ENCODE measurements around the gene SLC12A7. TPM values are rescaled to one million over a fixed set of nuclear protein-coding genes. Genes with fewer than 3 reads are reported as not detected.

SLC12A7 gene
- total RNA-seq, 1 donor from 2014 or later: 80.8 TPM

DNA sequence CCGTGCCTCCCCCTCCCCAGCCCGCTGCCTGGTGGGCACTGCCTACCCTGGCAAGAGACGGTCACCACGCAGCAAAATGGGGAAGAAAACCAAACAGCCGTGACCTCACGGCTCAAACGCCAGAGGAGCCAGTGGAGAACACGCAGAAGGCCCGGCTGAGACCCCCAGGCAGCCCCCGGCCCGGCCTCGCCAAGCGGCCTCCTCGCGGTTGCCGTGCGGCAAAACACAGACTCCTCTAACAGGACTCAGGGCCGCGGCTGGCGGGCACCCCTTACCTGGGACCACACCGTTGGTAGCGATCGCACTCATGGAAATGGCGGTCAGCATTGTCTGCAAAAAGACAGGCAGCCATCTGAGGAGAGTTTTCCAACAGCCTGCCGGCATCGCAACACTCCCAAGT, 23.8 kb downstream of the SLC12A7 start:
- no peak overlapping the region for H3K27ac Mint-ChIP-seq
- H3K4me1 Mint-ChIP-seq (ENCODE audit: low read depth): no peaks in the 10 kb centered on the region
- peaks cover 16% of the 10 kb centered on the region for H3K36me3 Mint-ChIP-seq (ENCODE audit: insufficient read depth)
- no peak overlapping the region for H3K4me3 Mint-ChIP-seq (ENCODE audit: low read depth)
- no peaks in the 10 kb centered on the region for H3K9me3 Mint-ChIP-seq (ENCODE audit: low read depth)
- H3K27me3 Mint-ChIP-seq: no peaks in the 10 kb centered on the region
- TF ChIP-seq, protein P1, sequence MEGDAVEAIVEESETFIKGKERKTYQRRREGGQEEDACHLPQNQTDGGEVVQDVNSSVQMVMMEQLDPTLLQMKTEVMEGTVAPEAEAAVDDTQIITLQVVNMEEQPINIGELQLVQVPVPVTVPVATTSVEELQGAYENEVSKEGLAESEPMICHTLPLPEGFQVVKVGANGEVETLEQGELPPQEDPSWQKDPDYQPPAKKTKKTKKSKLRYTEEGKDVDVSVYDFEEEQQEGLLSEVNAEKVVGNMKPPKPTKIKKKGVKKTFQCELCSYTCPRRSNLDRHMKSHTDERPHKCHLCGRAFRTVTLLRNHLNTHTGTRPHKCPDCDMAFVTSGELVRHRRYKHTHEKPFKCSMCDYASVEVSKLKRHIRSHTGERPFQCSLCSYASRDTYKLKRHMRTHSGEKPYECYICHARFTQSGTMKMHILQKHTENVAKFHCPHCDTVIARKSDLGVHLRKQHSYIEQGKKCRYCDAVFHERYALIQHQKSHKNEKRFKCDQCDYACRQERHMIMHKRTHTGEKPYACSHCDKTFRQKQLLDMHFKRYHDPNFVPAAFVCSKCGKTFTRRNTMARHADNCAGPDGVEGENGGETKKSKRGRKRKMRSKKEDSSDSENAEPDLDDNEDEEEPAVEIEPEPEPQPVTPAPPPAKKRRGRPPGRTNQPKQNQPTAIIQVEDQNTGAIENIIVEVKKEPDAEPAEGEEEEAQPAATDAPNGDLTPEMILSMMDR (IDR thresholded peaks at IDR 0.05; ENCODE audit: unreplicated experiment): no peak
- no peak for DNase-seq (ENCODE audit: low spot score, unreplicated experiment)

DNA sequence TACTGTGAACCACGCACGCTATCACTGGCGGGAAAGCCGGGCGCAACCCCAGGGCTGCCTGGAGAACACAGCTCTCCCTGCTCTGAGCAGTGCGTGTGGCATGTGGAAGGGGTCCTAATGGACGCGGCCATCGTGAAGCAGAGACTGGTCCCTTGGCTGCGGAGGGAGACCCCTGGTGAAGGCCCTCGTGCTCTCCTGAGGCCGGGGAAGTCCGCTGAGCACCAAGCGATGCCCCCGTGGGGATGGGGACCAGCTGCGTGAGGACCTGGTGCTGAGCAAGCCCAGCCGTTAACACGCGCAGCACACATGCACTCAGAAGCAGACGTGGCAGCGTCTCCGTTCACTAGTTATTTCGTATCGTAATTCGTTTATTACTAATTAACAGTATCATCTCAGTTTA, 24.4 kb downstream of the SLC12A7 start:
- H3K4me1 Mint-ChIP-seq (ENCODE audit: low read depth): no peaks in the 10 kb centered on the region
- TF ChIP-seq, protein P1 (IDR thresholded peaks at IDR 0.05; ENCODE audit: unreplicated experiment): no peak
- H3K36me3 Mint-ChIP-seq (ENCODE audit: insufficient read depth): peaks cover 13% of the 10 kb centered on the region
- no peaks in the 10 kb centered on the region for H3K27me3 Mint-ChIP-seq
- no peak overlapping the region for H3K27ac Mint-ChIP-seq
- no peak overlapping the region for H3K4me3 Mint-ChIP-seq (ENCODE audit: low read depth)
- H3K9me3 Mint-ChIP-seq (ENCODE audit: low read depth): no peaks in the 10 kb centered on the region
- DNase-seq (ENCODE audit: low spot score, unreplicated experiment): no peak

DNA sequence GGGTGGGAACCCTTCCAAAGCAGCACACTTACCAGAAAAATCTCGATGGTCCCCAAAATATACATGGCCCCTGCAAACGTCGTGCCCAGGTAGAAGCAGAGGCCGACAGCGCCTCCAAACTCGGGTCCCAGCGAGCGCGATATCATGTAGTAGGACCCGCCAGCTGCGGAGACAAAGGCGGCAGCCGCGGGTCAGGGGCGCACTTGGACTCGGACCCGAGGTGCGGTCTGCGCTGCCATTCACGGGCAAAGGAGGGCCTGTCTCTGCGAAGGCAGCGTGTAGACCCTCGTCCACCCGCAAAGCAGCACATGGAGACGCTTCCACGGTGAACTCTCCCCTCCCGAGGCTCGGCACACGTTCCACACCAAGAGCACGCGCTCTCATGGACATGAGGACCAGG, 25.0 kb downstream of the SLC12A7 start:
- no peaks in the 10 kb centered on the region for H3K4me1 Mint-ChIP-seq (ENCODE audit: low read depth)
- TF ChIP-seq, protein P1 (IDR thresholded peaks at IDR 0.05; ENCODE audit: unreplicated experiment): no peak
- no peaks in the 10 kb centered on the region for H3K9me3 Mint-ChIP-seq (ENCODE audit: low read depth)
- H3K4me3 Mint-ChIP-seq (ENCODE audit: low read depth): no peak overlapping the region
- no peak overlapping the region for H3K27ac Mint-ChIP-seq
- H3K36me3 Mint-ChIP-seq (ENCODE audit: insufficient read depth): peaks cover 12% of the 10 kb centered on the region
- DNase-seq (ENCODE audit: low spot score, unreplicated experiment): no peak
- H3K27me3 Mint-ChIP-seq: no peaks in the 10 kb centered on the region

DNA sequence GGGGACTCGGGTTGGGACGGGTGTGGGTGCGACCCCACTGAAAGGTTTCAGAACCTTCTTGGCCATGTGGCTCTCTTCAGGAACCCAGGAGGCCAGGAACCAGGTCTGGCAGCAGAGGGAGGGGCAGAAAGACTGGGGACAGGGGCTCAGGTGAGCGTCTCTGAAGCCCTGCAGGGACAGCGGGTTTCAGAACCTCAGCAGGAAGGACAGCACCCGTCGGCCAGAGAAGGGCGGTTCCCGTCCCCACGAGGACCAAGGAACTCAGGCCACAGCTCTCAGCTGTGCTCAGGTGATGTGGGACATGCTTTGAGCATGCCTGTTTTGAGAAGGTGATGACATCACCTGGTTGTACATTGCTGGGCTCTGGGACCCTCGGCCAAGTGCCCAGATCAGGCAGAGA, 25.7 kb downstream of the SLC12A7 start:
- Mint-ChIP-seq H3K36me3 (ENCODE audit: insufficient read depth) (peaks cover 12% of the 10 kb centered on the region), H3K4me3 (ENCODE audit: low read depth) (no peak overlapping the region), H3K9me3 (ENCODE audit: low read depth) (no peaks in the 10 kb centered on the region), H3K27ac (no peak overlapping the region), H3K4me1 (ENCODE audit: low read depth) (no peaks in the 10 kb centered on the region), H3K27me3 (no peaks in the 10 kb centered on the region)
- no peak for DNase-seq (ENCODE audit: low spot score, unreplicated experiment)
- TF ChIP-seq, protein P1 (IDR thresholded peaks at IDR 0.05; ENCODE audit: unreplicated experiment): no peak

DNA sequence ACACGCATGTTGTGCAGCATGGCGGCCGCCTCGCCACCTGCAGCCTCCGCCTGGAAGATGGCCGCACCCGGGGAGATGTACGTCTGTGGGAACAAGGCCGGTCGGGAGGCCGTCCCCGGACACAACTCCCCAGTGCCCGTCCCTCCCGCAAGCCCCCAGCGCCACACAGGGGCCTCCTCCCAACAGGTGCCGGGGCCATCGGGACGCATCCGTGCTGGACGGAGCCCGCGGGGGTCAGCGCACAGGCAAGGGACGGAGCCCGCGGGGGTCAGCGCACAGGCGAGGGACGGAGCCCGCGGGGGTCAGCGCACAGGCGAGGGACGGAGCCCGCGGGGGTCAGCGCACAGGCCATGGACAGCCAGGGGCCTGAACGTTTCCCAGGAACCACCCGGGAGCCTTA, 26.5 kb downstream of the SLC12A7 start:
- Mint-ChIP-seq H3K27me3 (no peaks in the 10 kb centered on the region), H3K36me3 (ENCODE audit: insufficient read depth) (peaks cover 14% of the 10 kb centered on the region), H3K4me3 (ENCODE audit: low read depth) (no peak overlapping the region), H3K27ac (no peak overlapping the region), H3K4me1 (ENCODE audit: low read depth) (no peaks in the 10 kb centered on the region), H3K9me3 (ENCODE audit: low read depth) (no peaks in the 10 kb centered on the region)
- TF ChIP-seq, protein P1 (IDR thresholded peaks at IDR 0.05; ENCODE audit: unreplicated experiment): no peak
- no peak for DNase-seq (ENCODE audit: low spot score, unreplicated experiment)
